Thoracic aorta (tissue), 2 donors: ENCODE results near the gene MAX. TPM values are rescaled to one million over a fixed set of nuclear protein-coding genes. Genes with fewer than 3 reads are reported as not detected.

ENCODE experiments used
- ATAC-seq: fragments of 150-250 bp; one replicate; pipeline ENCODE4 v1.8.0; 2017; ENCODE audit warnings: low read depth; ENCODE audit not compliant: insufficient number of reproducible peaks, low FRiP score
- DNase-seq: peaks from one replicate; pipeline ENCODE4 v3.0.0-alpha.2; 2020; ENCODE audit warnings: low spot score
- H3K27ac ChIP-seq, 2 donors: fragments of 200-600 bp; sonication (generic); 1 replicate in 1 of 2; 2 replicates in 1 of 2; pipeline ENCODE4 v1.5.1; 2016; ENCODE audit warnings: mild to moderate bottlenecking in 2 of 2, moderate library complexity in 2 of 2
- H3K27me3 ChIP-seq: fragments of 200-600 bp; sonication (generic); replicated peaks from 2 replicates; pipeline ENCODE4 v1.6.0; 2016; ENCODE audit warnings: mild to moderate bottlenecking; ENCODE audit not compliant: insufficient read depth
- H3K36me3 ChIP-seq: fragments of 200-600 bp; sonication (generic); one replicate; pipeline ENCODE4 v1.5.1; 2016
- H3K4me1 ChIP-seq, 2 donors: fragments of 200-600 bp; sonication (generic); 1 replicate in 1 of 2; 2 replicates in 1 of 2; pipeline versions ENCODE4 v1.5.1 to v1.6.0; 2016; ENCODE audit warnings: low read depth in 2 of 2, mild to moderate bottlenecking in 1 of 2; ENCODE audit not compliant: control insufficient read depth in 1 of 2
- H3K4me3 ChIP-seq: fragments of 200-600 bp; sonication (generic); 2 replicates; pipeline ENCODE4 v1.5.1; 2016; ENCODE audit warnings: mild to moderate bottlenecking
- H3K9me3 ChIP-seq: fragments of 200-600 bp; sonication (generic); 2 replicates; pipeline ENCODE4 v1.5.1; 2016
- CTCF ChIP-seq: fragments of 200-600 bp; sonication (generic); IDR thresholded peaks from one replicate; pipeline ENCODE4 v1.5.1; 2019; ENCODE audit warnings: antibody characterized with exemption
- total RNA-seq, 2 donors: library from RNA; depleted of rRNA; stranded (reverse); fragments of >200 nt; gene quantifications; one replicate each; pipeline versions ENCODE4 v1.1.0 to v1.2.3, GENCODE V29; 2016

MAX gene
- total RNA-seq, 2 donors from 2014 or later: 33.2 to 52.8 TPM

GRCh38 chr14:65062096-65063075 is 39.9 kb downstream of the MAX start:
- Histone ChIP-seq H3K27ac (no peak overlapping the region), H3K9me3 (no peaks in the 10 kb centered on the region), H3K27me3 (no peaks in the 10 kb centered on the region), H3K36me3 (peaks cover 22% of the 10 kb centered on the region), H3K4me3 (no peak overlapping the region), H3K4me1 (no peaks in the 10 kb centered on the region)
- no peak for ATAC-seq
- TF ChIP-seq CTCF: no peak
- no peak for DNase-seq

- TF ChIP-seq CTCF: no peak
- peaks cover 21% of the 10 kb centered on the region for H3K36me3 ChIP-seq
- no peak overlapping the region for H3K4me3 ChIP-seq
- no peaks in the 10 kb centered on the region for H3K9me3 ChIP-seq
- DNase-seq (no peak), ATAC-seq (no peak)
- H3K27me3 ChIP-seq: no peaks in the 10 kb centered on the region
- H3K27ac ChIP-seq: no peak overlapping the region
- H3K4me1 ChIP-seq: no peaks in the 10 kb centered on the region
Observed at GRCh38 chr14:65057695-65058094, 44.6 kb downstream of the MAX start.

GRCh38 chr14:65054471-65055085 is 47.7 kb downstream of the MAX start:
- H3K4me3 ChIP-seq: no peak overlapping the region

GRCh38 chr14:65053466-65053865 is 48.9 kb downstream of the MAX start:
- DNase-seq (no peak), ATAC-seq (no peak)
- no peak overlapping the region for H3K27ac ChIP-seq
- peaks cover 9% of the 10 kb centered on the region for H3K36me3 ChIP-seq
- no peaks in the 10 kb centered on the region for H3K9me3 ChIP-seq
- TF ChIP-seq CTCF: no peak
- no peaks in the 10 kb centered on the region for H3K27me3 ChIP-seq
- H3K4me1 ChIP-seq: no peaks in the 10 kb centered on the region
- no peak overlapping the region for H3K4me3 ChIP-seq

More at GRCh38 chr14:65054471-65055085, 47.7 kb downstream of the MAX start:
- TF ChIP-seq CTCF: no peak
- H3K9me3 ChIP-seq: no peaks in the 10 kb centered on the region
- H3K27me3 ChIP-seq: no peaks in the 10 kb centered on the region
- H3K27ac ChIP-seq: no peak overlapping the region
- H3K36me3 ChIP-seq: peaks cover 9% of the 10 kb centered on the region
- DNase-seq (no peak), ATAC-seq (no peak)
- H3K4me1 ChIP-seq: no peaks in the 10 kb centered on the region

- no peak for ATAC-seq
- peaks cover 9% of the 10 kb centered on the region for H3K36me3 ChIP-seq
- TF ChIP-seq CTCF: no peak
Observed at GRCh38 chr14:65052832-65053231, 49.5 kb downstream of the MAX start.

More at GRCh38 chr14:65052832-65053231, 49.5 kb downstream of the MAX start:
- no peaks in the 10 kb centered on the region for H3K27me3 ChIP-seq
- H3K27ac ChIP-seq: no peak overlapping the region
- H3K9me3 ChIP-seq: no peaks in the 10 kb centered on the region
- H3K4me3 ChIP-seq: no peak overlapping the region
- H3K4me1 ChIP-seq: peaks cover 0 to 5% of the 10 kb centered on the region in 2 donors
- no peak for DNase-seq
